GM23338 (cell line): Measurements from ENCODE around the gene PTPRJ. TPM values are rescaled to one million over a fixed set of nuclear protein-coding genes. Genes with fewer than 3 reads are reported as not detected.

Experiments used
- ATAC-seq: fragments of 200-7000 bp; cut with Tn5 transposase; 3 replicates; pipeline ENCODE4 v1.9.1; 2020
- DNase-seq: peaks from one replicate; pipeline ENCODE4 v3.0.0-alpha.2; 2015; ENCODE audit warnings: low spot score
- H2AFZ ChIP-seq: fragments of 200-600 bp; sonication (generic); 2 replicates; pipeline ENCODE4 v1.8.0; 2016; ENCODE audit warnings: antibody characterized with exemption, mild to moderate bottlenecking, moderate library complexity
- H3F3A ChIP-seq: fragments of 200-600 bp; sonication (generic); replicated peaks from 2 replicates; pipeline ENCODE4 v1.8.0; 2017; ENCODE audit warnings: antibody characterized with exemption, mixed run types, low read depth
- H3K27ac ChIP-seq: fragments of 200-600 bp; sonication (generic); 2 replicates; pipeline ENCODE4 v1.6.1; 2016; ENCODE audit warnings: low read depth
- H3K27me3 ChIP-seq: fragments of 200-600 bp; sonication (generic); 2 replicates; pipeline ENCODE4 v1.8.0; 2016; ENCODE audit warnings: mild to moderate bottlenecking, mixed run types, moderate library complexity; ENCODE audit not compliant: insufficient read depth
- H3K36me3 ChIP-seq: fragments of 200-600 bp; sonication (generic); 2 replicates; pipeline ENCODE4 v1.8.0; 2016; ENCODE audit warnings: mild to moderate bottlenecking; ENCODE audit not compliant: insufficient read depth
- H3K4me1 ChIP-seq: fragments of 200-600 bp; sonication (generic); 2 replicates; pipeline ENCODE4 v1.8.0; 2016; ENCODE audit warnings: mild to moderate bottlenecking, moderate library complexity; ENCODE audit not compliant: insufficient read depth
- H3K4me2 ChIP-seq: fragments of 200-600 bp; sonication (generic); 2 replicates; pipeline ENCODE4 v1.7.1; 2017; ENCODE audit warnings: mixed run types
- H3K4me3 ChIP-seq: fragments of 200-600 bp; sonication (generic); 2 replicates; pipeline ENCODE4 v1.6.1; 2016; ENCODE audit warnings: mixed run types
- H3K79me2 ChIP-seq: fragments of 200-600 bp; sonication (generic); replicated peaks from 2 replicates; pipeline ENCODE4 v1.8.0; 2017; ENCODE audit warnings: mild to moderate bottlenecking; ENCODE audit not compliant: insufficient read depth
- H3K9me2 ChIP-seq: fragments of 200-600 bp; sonication (generic); 2 replicates; pipeline ENCODE4 v1.8.0; 2017; ENCODE audit not compliant: insufficient read depth
- H4K20me1 ChIP-seq: fragments of 200-600 bp; sonication (generic); replicated peaks from 2 replicates; pipeline ENCODE4 v1.8.0; 2017; ENCODE audit warnings: mild to moderate bottlenecking; ENCODE audit not compliant: insufficient read depth
- H3K27ac Mint-ChIP-seq: 2 replicates; pipeline ENCODE4 v1.8.0; 2020; ENCODE audit warnings: inconsistent platforms, mild to moderate bottlenecking, moderate library complexity, mixed read lengths
- H3K27me3 Mint-ChIP-seq: 3 replicates; pipeline ENCODE4 v1.8.0; 2022; ENCODE audit warnings: low read depth, mild to moderate bottlenecking, moderate library complexity, mixed read lengths, inconsistent platforms; ENCODE audit not compliant: insufficient read depth, poor library complexity
- H3K36me3 Mint-ChIP-seq: 3 replicates; pipeline ENCODE4 v1.8.0; 2021; ENCODE audit warnings: low read depth, mild to moderate bottlenecking, inconsistent platforms, moderate library complexity, mixed read lengths
- H3K4me1 Mint-ChIP-seq: 3 replicates; pipeline ENCODE4 v1.8.0; 2020; ENCODE audit warnings: mild to moderate bottlenecking, inconsistent platforms, mixed read lengths
- H3K4me3 Mint-ChIP-seq: 3 replicates; pipeline ENCODE4 v1.8.0; 2021; ENCODE audit warnings: moderate library complexity, mild to moderate bottlenecking, inconsistent platforms, mixed read lengths
- H3K9me3 Mint-ChIP-seq: 3 replicates; pipeline ENCODE4 v1.8.0; 2020; ENCODE audit warnings: moderate library complexity, mild to moderate bottlenecking, inconsistent platforms, mixed read lengths
- CREB1 ChIP-seq: fragments of 250-450 bp; sonication (Bioruptor Pico); IDR thresholded peaks from 2 replicates; pipeline ENCODE4 v1.5.0; 2020; ENCODE audit warnings: low read depth, mild to moderate bottlenecking, moderate library complexity
- EZH2 ChIP-seq: fragments of 200-600 bp; sonication (generic); IDR thresholded peaks from one replicate; pipeline ENCODE4 v1.8.0; 2017; ENCODE audit warnings: antibody characterized with exemption, mild to moderate bottlenecking, low read depth; ENCODE audit not compliant: unreplicated experiment
- JUNB ChIP-seq: IDR thresholded peaks from one replicate; pipeline ENCODE4 v1.6.1; 2016; ENCODE audit warnings: antibody characterized with exemption; ENCODE audit not compliant: unreplicated experiment
- NANOG ChIP-seq: IDR thresholded peaks from 2 replicates; pipeline ENCODE4 v1.6.1; 2016; ENCODE audit warnings: antibody characterized with exemption, borderline replicate concordance
- STAT1 ChIP-seq: IDR thresholded peaks from one replicate; pipeline ENCODE4 v1.6.1; 2016; ENCODE audit warnings: antibody characterized with exemption; ENCODE audit not compliant: unreplicated experiment
- ZNF114 ChIP-seq: fragments of 250-450 bp; sonication (Bioruptor Pico); IDR thresholded peaks from 2 replicates; pipeline ENCODE4 v1.5.0; 2020; ENCODE audit warnings: mild to moderate bottlenecking, moderate library complexity
- ZNF331 ChIP-seq: fragments of 250-450 bp; sonication (Bioruptor Pico); IDR thresholded peaks from 2 replicates; pipeline ENCODE4 v1.5.0; 2020; ENCODE audit warnings: low read depth, mild to moderate bottlenecking, moderate library complexity
- polyA plus RNA-seq: library from polyadenylated mRNA; unstranded; fragments of >200 nt; fragmentation: Nextera tagmentation; extraction: Ambion mirVana; gene quantifications from 2 replicates; pipeline ENCODE4 v1.2.1, GENCODE V29; 2016
- total RNA-seq: library from RNA; depleted of rRNA; stranded (reverse); fragments of >200 nt; shearing (Covaris generic); gene quantifications from 2 replicates; pipeline ENCODE4 v1.2.3, GENCODE V29; 2014
- TF ChIP-seq, protein P1 (sequence below): IDR thresholded peaks from one replicate; pipeline ENCODE4 v1.6.1; 2018; ENCODE audit warnings: antibody characterized with exemption; ENCODE audit not compliant: unreplicated experiment
- TF ChIP-seq, protein P2 (sequence below): IDR thresholded peaks from 2 replicates; pipeline ENCODE4 v1.6.1; 2016; ENCODE audit warnings: antibody characterized with exemption
- TF ChIP-seq, protein P3 (sequence below), 2 experiments: fragments of 200-600 bp in 1 of 2; sonication (generic) in 1 of 2; conservative IDR thresholded peaks; 2 replicates each; pipeline versions ENCODE4 v1.5.1 to v1.6.1; 2016 to 2017; ENCODE audit warnings: antibody characterized with exemption in 2 of 2, low read depth in 2 of 2, mild to moderate bottlenecking in 2 of 2, moderate library complexity in 1 of 2

Gene PTPRJ
- total and polyA plus RNA-seq, 2 experiments from 2014 or later = 4.2 to 16.0 TPM

DNA sequence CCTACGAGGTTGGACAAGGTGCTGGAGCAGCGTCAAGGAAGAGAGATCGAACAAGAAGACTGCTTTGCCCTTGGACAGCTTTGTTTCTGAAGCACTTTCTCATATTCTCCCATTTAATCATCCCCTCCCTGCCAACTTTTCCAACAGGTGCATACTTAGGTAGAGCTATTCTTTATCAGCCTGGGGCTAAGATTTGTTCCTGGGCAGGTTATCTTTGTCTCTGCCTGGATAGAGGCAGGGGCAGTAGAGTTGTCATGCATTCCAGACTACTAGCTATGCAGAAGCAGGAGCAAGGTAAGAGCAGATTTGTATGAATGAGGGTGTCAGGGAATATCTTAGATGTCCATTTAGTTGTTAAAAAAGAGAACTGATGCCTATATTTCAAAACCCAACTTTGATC lies 82.3 kb downstream of the PTPRJ start:
- peaks cover 11% of the 10 kb centered on the region for H3K4me1 Mint-ChIP-seq
- no peaks in the 10 kb centered on the region for H3K36me3 Mint-ChIP-seq
- Histone ChIP-seq H3K27me3 (no peaks in the 10 kb centered on the region), H3K9me2 (no peaks in the 10 kb centered on the region), H3K27ac (0 out of 2 replicates have a peak overlapping the region, but pooled peaks have one; percentile 50), H3K4me1 (no peaks in the 10 kb centered on the region), H2AFZ (no peak overlapping the region), H3K36me3 (no peaks in the 10 kb centered on the region), H3K79me2 (0 out of 2 replicates have a peak, but pooled peaks cover 2% of the 10 kb centered on the region), H4K20me1 (no peaks in the 10 kb centered on the region), H3K4me2 (no peak overlapping the region), H3K4me3 (no peak overlapping the region), H3F3A (no peaks in the 10 kb centered on the region)
- peaks cover 6% of the 10 kb centered on the region for H3K27me3 Mint-ChIP-seq
- TF ChIP-seq, protein P1, sequence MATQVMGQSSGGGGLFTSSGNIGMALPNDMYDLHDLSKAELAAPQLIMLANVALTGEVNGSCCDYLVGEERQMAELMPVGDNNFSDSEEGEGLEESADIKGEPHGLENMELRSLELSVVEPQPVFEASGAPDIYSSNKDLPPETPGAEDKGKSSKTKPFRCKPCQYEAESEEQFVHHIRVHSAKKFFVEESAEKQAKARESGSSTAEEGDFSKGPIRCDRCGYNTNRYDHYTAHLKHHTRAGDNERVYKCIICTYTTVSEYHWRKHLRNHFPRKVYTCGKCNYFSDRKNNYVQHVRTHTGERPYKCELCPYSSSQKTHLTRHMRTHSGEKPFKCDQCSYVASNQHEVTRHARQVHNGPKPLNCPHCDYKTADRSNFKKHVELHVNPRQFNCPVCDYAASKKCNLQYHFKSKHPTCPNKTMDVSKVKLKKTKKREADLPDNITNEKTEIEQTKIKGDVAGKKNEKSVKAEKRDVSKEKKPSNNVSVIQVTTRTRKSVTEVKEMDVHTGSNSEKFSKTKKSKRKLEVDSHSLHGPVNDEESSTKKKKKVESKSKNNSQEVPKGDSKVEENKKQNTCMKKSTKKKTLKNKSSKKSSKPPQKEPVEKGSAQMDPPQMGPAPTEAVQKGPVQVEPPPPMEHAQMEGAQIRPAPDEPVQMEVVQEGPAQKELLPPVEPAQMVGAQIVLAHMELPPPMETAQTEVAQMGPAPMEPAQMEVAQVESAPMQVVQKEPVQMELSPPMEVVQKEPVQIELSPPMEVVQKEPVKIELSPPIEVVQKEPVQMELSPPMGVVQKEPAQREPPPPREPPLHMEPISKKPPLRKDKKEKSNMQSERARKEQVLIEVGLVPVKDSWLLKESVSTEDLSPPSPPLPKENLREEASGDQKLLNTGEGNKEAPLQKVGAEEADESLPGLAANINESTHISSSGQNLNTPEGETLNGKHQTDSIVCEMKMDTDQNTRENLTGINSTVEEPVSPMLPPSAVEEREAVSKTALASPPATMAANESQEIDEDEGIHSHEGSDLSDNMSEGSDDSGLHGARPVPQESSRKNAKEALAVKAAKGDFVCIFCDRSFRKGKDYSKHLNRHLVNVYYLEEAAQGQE = no peak
- no peaks in the 10 kb centered on the region for H3K9me3 Mint-ChIP-seq
- no peak overlapping the region for H3K27ac Mint-ChIP-seq
- ATAC-seq (no peak), DNase-seq (no peak)
- H3K4me3 Mint-ChIP-seq = no peak overlapping the region

GRCh38 chr11:48063424-48063978 lies 83.1 kb downstream of the PTPRJ start:
- DNase-seq (no peak), ATAC-seq (no peak)
- Mint-ChIP-seq H3K27ac (peak overlapping the region; percentile 54; the same call in 1 of the 2 replicates), H3K9me3 (no peaks in the 10 kb centered on the region), H3K36me3 (no peaks in the 10 kb centered on the region), H3K4me1 (peaks cover 11% of the 10 kb centered on the region), H3K4me3 (no peak overlapping the region), H3K27me3 (peaks cover 6% of the 10 kb centered on the region)
- TF ChIP-seq STAT1 (no peak), ZNF331 (CRISPR knock-in tag) (no peak), CREB1 (no peak), NANOG (no peak), JUNB (no peak), ZNF114 (CRISPR knock-in tag) (no peak), EZH2 (no peak)
- TF ChIP-seq, protein P2, sequence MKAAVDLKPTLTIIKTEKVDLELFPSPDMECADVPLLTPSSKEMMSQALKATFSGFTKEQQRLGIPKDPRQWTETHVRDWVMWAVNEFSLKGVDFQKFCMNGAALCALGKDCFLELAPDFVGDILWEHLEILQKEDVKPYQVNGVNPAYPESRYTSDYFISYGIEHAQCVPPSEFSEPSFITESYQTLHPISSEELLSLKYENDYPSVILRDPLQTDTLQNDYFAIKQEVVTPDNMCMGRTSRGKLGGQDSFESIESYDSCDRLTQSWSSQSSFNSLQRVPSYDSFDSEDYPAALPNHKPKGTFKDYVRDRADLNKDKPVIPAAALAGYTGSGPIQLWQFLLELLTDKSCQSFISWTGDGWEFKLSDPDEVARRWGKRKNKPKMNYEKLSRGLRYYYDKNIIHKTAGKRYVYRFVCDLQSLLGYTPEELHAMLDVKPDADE = no peak
- TF ChIP-seq, protein P1 = no peak
- TF ChIP-seq, protein P3, sequence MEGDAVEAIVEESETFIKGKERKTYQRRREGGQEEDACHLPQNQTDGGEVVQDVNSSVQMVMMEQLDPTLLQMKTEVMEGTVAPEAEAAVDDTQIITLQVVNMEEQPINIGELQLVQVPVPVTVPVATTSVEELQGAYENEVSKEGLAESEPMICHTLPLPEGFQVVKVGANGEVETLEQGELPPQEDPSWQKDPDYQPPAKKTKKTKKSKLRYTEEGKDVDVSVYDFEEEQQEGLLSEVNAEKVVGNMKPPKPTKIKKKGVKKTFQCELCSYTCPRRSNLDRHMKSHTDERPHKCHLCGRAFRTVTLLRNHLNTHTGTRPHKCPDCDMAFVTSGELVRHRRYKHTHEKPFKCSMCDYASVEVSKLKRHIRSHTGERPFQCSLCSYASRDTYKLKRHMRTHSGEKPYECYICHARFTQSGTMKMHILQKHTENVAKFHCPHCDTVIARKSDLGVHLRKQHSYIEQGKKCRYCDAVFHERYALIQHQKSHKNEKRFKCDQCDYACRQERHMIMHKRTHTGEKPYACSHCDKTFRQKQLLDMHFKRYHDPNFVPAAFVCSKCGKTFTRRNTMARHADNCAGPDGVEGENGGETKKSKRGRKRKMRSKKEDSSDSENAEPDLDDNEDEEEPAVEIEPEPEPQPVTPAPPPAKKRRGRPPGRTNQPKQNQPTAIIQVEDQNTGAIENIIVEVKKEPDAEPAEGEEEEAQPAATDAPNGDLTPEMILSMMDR (conservative IDR thresholded peaks at IDR 0.05; ENCODE audit: low read depth in 2 of 2) = no peak
- 0 out of 2 replicates have a peak, but pooled peaks cover 2% of the 10 kb centered on the region for H3K79me2 ChIP-seq
- H3K4me1 ChIP-seq = no peaks in the 10 kb centered on the region
- H2AFZ ChIP-seq = no peak overlapping the region
- no peaks in the 10 kb centered on the region for H3K27me3 ChIP-seq
- no peaks in the 10 kb centered on the region for H3K9me2 ChIP-seq
- H3F3A ChIP-seq = no peaks in the 10 kb centered on the region
- no peak overlapping the region for H3K4me2 ChIP-seq
- no peaks in the 10 kb centered on the region for H4K20me1 ChIP-seq
- no peaks in the 10 kb centered on the region for H3K36me3 ChIP-seq
- no peak overlapping the region for H3K4me3 ChIP-seq
- H3K27ac ChIP-seq = no peak overlapping the region
